SK-N-SH treated with all-trans-retinoic acid at 6 μM for 48 hours (cell line): Measurements from ENCODE around the gene GPC6.

Experiments
- ATAC-seq: fragments of 200-7000 bp; cut with Tn5 transposase; 3 replicates; pipeline ENCODE4 v1.9.1; 2020; ENCODE audit warnings: mild to moderate bottlenecking, moderate library complexity
- ARNTL ChIP-seq: fragments of 450-650 bp; formaldehyde crosslinking; IDR thresholded peaks from 2 replicates; pipeline ENCODE4 v1.5.0; 2020; ENCODE audit warnings: low read depth, mild to moderate bottlenecking, moderate library complexity, borderline replicate concordance
- BACH2 ChIP-seq: fragments of 250-450 bp; sonication (Bioruptor Pico); IDR thresholded peaks from 2 replicates; pipeline ENCODE4 v1.9.0; 2021; ENCODE audit warnings: mild to moderate bottlenecking, borderline replicate concordance
- CREB5 ChIP-seq: fragments of 250-450 bp; sonication (Bioruptor Pico); IDR thresholded peaks from 2 replicates; pipeline ENCODE4 v1.5.1; 2020; ENCODE audit warnings: low read depth, mild to moderate bottlenecking, moderate library complexity
- CSDC2 ChIP-seq: fragments of 250-450 bp; sonication (Bioruptor Pico); IDR thresholded peaks from 2 replicates; pipeline ENCODE4 v1.5.0; 2020; ENCODE audit warnings: mild to moderate bottlenecking, moderate library complexity
- CSRNP3 ChIP-seq: fragments of 250-450 bp; sonication (Bioruptor Pico); IDR thresholded peaks from 2 replicates; pipeline ENCODE4 v1.5.1; 2021; ENCODE audit warnings: mild to moderate bottlenecking, moderate library complexity
- ESRRG ChIP-seq: fragments of 250-450 bp; sonication (Bioruptor Pico); IDR thresholded peaks from 2 replicates; pipeline ENCODE4 v1.6.1; 2021; ENCODE audit warnings: mild to moderate bottlenecking
- GLIS3 ChIP-seq: fragments of 250-450 bp; sonication (Bioruptor Pico); IDR thresholded peaks from 2 replicates; pipeline ENCODE4 v1.5.0; 2020; ENCODE audit warnings: mild to moderate bottlenecking, moderate library complexity
- ISL1 ChIP-seq: fragments of 250-450 bp; sonication (Bioruptor Pico); IDR thresholded peaks from 2 replicates; pipeline ENCODE4 v2.1.2; 2022; ENCODE audit warnings: mild to moderate bottlenecking, moderate library complexity
- OSR1 ChIP-seq: fragments of 250-450 bp; sonication (Bioruptor Pico); IDR thresholded peaks from 2 replicates; pipeline ENCODE4 v1.8.0; 2022; ENCODE audit warnings: moderate library complexity, mild to moderate bottlenecking, inconsistent platforms
- PATZ1 ChIP-seq: fragments of 250-450 bp; sonication (Bioruptor Pico); IDR thresholded peaks from 2 replicates; pipeline ENCODE4 v1.8.0; 2020; ENCODE audit warnings: mild to moderate bottlenecking, moderate library complexity, borderline replicate concordance
- PPARA ChIP-seq: fragments of 250-450 bp; sonication (Bioruptor Pico); IDR thresholded peaks from 2 replicates; pipeline ENCODE4 v1.5.0; 2020; ENCODE audit warnings: mild to moderate bottlenecking, borderline replicate concordance
- SNAI2 ChIP-seq: fragments of 250-450 bp; sonication (Bioruptor Pico); IDR thresholded peaks from 2 replicates; pipeline ENCODE4 v1.5.0; 2020; ENCODE audit warnings: mild to moderate bottlenecking, moderate library complexity
- TCF4 ChIP-seq: fragments of 250-450 bp; sonication (Bioruptor Pico); IDR thresholded peaks from 2 replicates; pipeline ENCODE4 v1.8.0; 2021; ENCODE audit warnings: mild to moderate bottlenecking, moderate library complexity, borderline replicate concordance
- TOX ChIP-seq: fragments of 250-450 bp; sonication (Bioruptor Pico); IDR thresholded peaks from 2 replicates; pipeline ENCODE4 v1.8.0; 2021; ENCODE audit warnings: mild to moderate bottlenecking, moderate library complexity, borderline replicate concordance
- TSHZ2 ChIP-seq: fragments of 250-450 bp; sonication (Bioruptor Pico); IDR thresholded peaks from 2 replicates; pipeline ENCODE4 v1.5.0; 2020; ENCODE audit warnings: mild to moderate bottlenecking, moderate library complexity
- ZC3H10 ChIP-seq: fragments of 250-450 bp; sonication (Bioruptor Pico); IDR thresholded peaks from 2 replicates; pipeline ENCODE4 v1.5.1; 2021; ENCODE audit warnings: mild to moderate bottlenecking, moderate library complexity
- ZFP3 ChIP-seq: fragments of 250-450 bp; sonication (Bioruptor Pico); IDR thresholded peaks from 2 replicates; pipeline ENCODE4 v1.5.0; 2020; ENCODE audit warnings: mild to moderate bottlenecking, moderate library complexity
- ZFP30 ChIP-seq: fragments of 450-650 bp; formaldehyde crosslinking; IDR thresholded peaks from 2 replicates; pipeline ENCODE4 v1.5.0; 2022; ENCODE audit warnings: mild to moderate bottlenecking, moderate library complexity
- ZNF565 ChIP-seq: fragments of 450-650 bp; formaldehyde crosslinking; conservative IDR thresholded peaks from 2 replicates; pipeline ENCODE4 v1.5.0; 2020; ENCODE audit warnings: low read depth, mild to moderate bottlenecking, moderate library complexity
- ZNF70 ChIP-seq: fragments of 450-650 bp; formaldehyde crosslinking; IDR thresholded peaks from 2 replicates; pipeline ENCODE4 v1.5.0; 2020; ENCODE audit warnings: mild to moderate bottlenecking, moderate library complexity
- ZNF8 ChIP-seq: fragments of 450-650 bp; formaldehyde crosslinking; IDR thresholded peaks from 2 replicates; pipeline ENCODE4 v1.5.0; 2020; ENCODE audit warnings: mild to moderate bottlenecking, moderate library complexity

The GPC6 gene

GRCh38 chr13:93430381-93430780, 203.8 kb downstream of the GPC6 start:
- ATAC-seq: no peak
- no peak for TF ChIP-seq ZFP3
- TF ChIP-seq CREB5: no peak
- no peak for TF ChIP-seq CSDC2 (CRISPR knock-in tag)
- TF ChIP-seq OSR1 (CRISPR knock-in tag): no peak
- no peak for TF ChIP-seq GLIS3 (CRISPR knock-in tag)
- TF ChIP-seq ESRRG: no peak
- TF ChIP-seq CSRNP3 (CRISPR knock-in tag): no peak
- TF ChIP-seq SNAI2 (CRISPR knock-in tag): no peak
- TF ChIP-seq ZC3H10 (CRISPR knock-in tag): no peak
- no peak for TF ChIP-seq TCF4
- TF ChIP-seq ZNF8 (CRISPR knock-in tag): no peak
- no peak for TF ChIP-seq ZFP30
- no peak for TF ChIP-seq PPARA (CRISPR knock-in tag)
- no peak for TF ChIP-seq PATZ1 (CRISPR knock-in tag)
- no peak for TF ChIP-seq ISL1 (CRISPR knock-in tag)
- TF ChIP-seq ARNTL (CRISPR knock-in tag): no peak
- no peak for TF ChIP-seq ZNF565 (CRISPR knock-in tag)

GRCh38 chr13:93435651-93436050, 209.0 kb downstream of the GPC6 start:
- TF ChIP-seq CSRNP3 (CRISPR knock-in tag) (no peak), ISL1 (CRISPR knock-in tag) (no peak), TSHZ2 (CRISPR knock-in tag) (no peak)
- no peak for ATAC-seq

GRCh38 chr13:93437081-93437480, 210.5 kb downstream of the GPC6 start:
- no peak for ATAC-seq
- no peak for TF ChIP-seq BACH2 (CRISPR knock-in tag)
- no peak for TF ChIP-seq GLIS3 (CRISPR knock-in tag)
- TF ChIP-seq CSDC2 (CRISPR knock-in tag): no peak
- no peak for TF ChIP-seq CREB5
- TF ChIP-seq ZFP30: no peak
- TF ChIP-seq ZNF565 (CRISPR knock-in tag): no peak
- no peak for TF ChIP-seq TOX (CRISPR knock-in tag)
- TF ChIP-seq CSRNP3 (CRISPR knock-in tag): no peak
- TF ChIP-seq ISL1 (CRISPR knock-in tag): no peak
- no peak for TF ChIP-seq ZFP3
- TF ChIP-seq PATZ1 (CRISPR knock-in tag): no peak
- TF ChIP-seq ZNF70 (CRISPR knock-in tag): no peak
- TF ChIP-seq ESRRG: no peak
- no peak for TF ChIP-seq SNAI2 (CRISPR knock-in tag)
- TF ChIP-seq TCF4: no peak
